Esophagus muscularis mucosa (tissue), 4 donors: ENCODE results near the gene POLDIP3. TPM values are rescaled to one million over a fixed set of nuclear protein-coding genes. Genes with fewer than 3 reads are reported as not detected.
"Not testable (repeated sequence)": the region's sequence is repeated elsewhere in the genome, so short reads cannot be mapped to it uniquely, and the experiment has no call there.

Source experiments
- DNase-seq: peaks from one replicate; pipeline ENCODE4 v3.0.0-alpha.2; 2017; ENCODE audit errors: extremely low spot score
- H3K27ac ChIP-seq, 4 donors: fragments of 200-600 bp; sonication (generic); replicated peaks in 1 of 4; 1 replicate in 3 of 4; 2 replicates in 1 of 4; pipeline ENCODE4 v1.5.1; 2016 to 2019; ENCODE audit warnings: mild to moderate bottlenecking in 1 of 4
- H3K27me3 ChIP-seq, 4 donors: fragments of 200-600 bp; sonication (generic); one replicate each; pipeline versions ENCODE4 v1.5.1 to v1.6.0; 2016 to 2019
- H3K36me3 ChIP-seq, 4 donors: fragments of 200-600 bp; sonication (generic); one replicate each; pipeline ENCODE4 v1.5.1; 2016 to 2019
- H3K4me1 ChIP-seq, 4 donors: fragments of 200-600 bp; sonication (generic); one replicate each; pipeline ENCODE4 v1.5.1; 2016 to 2019
- H3K4me3 ChIP-seq, 4 donors: fragments of 200-600 bp; sonication (generic); 1 replicate in 2 of 4; 2 replicates in 2 of 4; pipeline ENCODE4 v1.5.1; 2016 to 2019; ENCODE audit warnings: mild to moderate bottlenecking in 4 of 4, moderate library complexity in 1 of 4
- H3K9me3 ChIP-seq, 4 donors: fragments of 200-600 bp; sonication (generic); 1 replicate in 3 of 4; 2 replicates in 1 of 4; pipeline ENCODE4 v1.5.1; 2016 to 2019
- CTCF ChIP-seq, 3 experiments: fragments of 200-600 bp in 2 of 3; fragments of 450-650 bp in 1 of 3; sonication (generic) in 2 of 3; IDR thresholded peaks; one replicate each; pipeline ENCODE4 v1.5.1; 2017 to 2019; ENCODE audit warnings: antibody characterized with exemption in 3 of 3, mild to moderate bottlenecking in 2 of 3, moderate library complexity in 1 of 3
- EP300 ChIP-seq: sonication (generic); formaldehyde crosslinking; IDR thresholded peaks from one replicate; pipeline ENCODE4 v1.6.1; 2017; ENCODE audit warnings: antibody characterized with exemption
- POLR2A ChIP-seq: fragments of 450-650 bp; IDR thresholded peaks from one replicate; pipeline ENCODE4 v1.6.1; 2017; ENCODE audit warnings: antibody characterized with exemption, moderate library complexity, mild to moderate bottlenecking, low read depth
- POLR2AphosphoS5 ChIP-seq, 2 donors: sonication (generic); formaldehyde crosslinking; IDR thresholded peaks; one replicate each; pipeline ENCODE4 v1.6.1; 2017; ENCODE audit warnings: antibody characterized with exemption in 2 of 2
- WGBS: methylation state at CpG from one replicate; pipeline ENCODE4 v1.1.5; 2018; 5-methylcytosine and 5-hydroxymethylcytosine counted together
- intact Hi-C: fragments of 100-400 bp; cut with DNase I; formaldehyde crosslinking; loops from one replicate; pipeline ENCODE4 v1.15.1; 2023
- total RNA-seq, 4 donors: library from RNA; depleted of rRNA; stranded (reverse); fragments of >200 nt; gene quantifications; one replicate each; pipeline versions ENCODE4 v1.1.0 to v1.2.1, GENCODE V29; 2016

The POLDIP3 gene
- total RNA-seq, 4 donors from 2014 or later = 30.6 to 47.6 (median 39.6) TPM

- DNase-seq = no peak
- Histone ChIP-seq H3K4me1 (peaks cover 0 to 15% (median 13%) of the 10 kb centered on the region in 4 donors), H3K36me3 (peaks cover 5 to 64% (median 50%) of the 10 kb centered on the region in 4 donors), H3K4me3 (no peak overlapping the region), H3K27ac (no peak overlapping the region), H3K9me3 (no peaks in the 10 kb centered on the region), H3K27me3 (no peaks in the 10 kb centered on the region)
- TF ChIP-seq CTCF (IDR thresholded peaks at IDR 0.05) (no peak), POLR2A (no peak), EP300 (no peak), POLR2AphosphoS5 (IDR thresholded peaks at IDR 0.05) (no peak)
- intact Hi-C loops = no loop called here
- 83% methylated on average over 11 of the region's 15 CpGs for WGBS
Measured at GRCh38 chr22:42577623-42578240, 37.0 kb downstream of the POLDIP3 start.

- DNase-seq, H3K27ac ChIP-seq, intact Hi-C loops, H3K27me3 ChIP-seq, H3K9me3 ChIP-seq, H3K4me3 ChIP-seq: not testable (repeated sequence)
- peaks cover 6 to 70% (median 56%) of the 10 kb centered on the region in 4 donors for H3K36me3 ChIP-seq
- WGBS = 80% methylated on average over 2 of the region's 9 CpGs
- peaks cover 0 to 11% (median 8%) of the 10 kb centered on the region in 4 donors for H3K4me1 ChIP-seq
Measured at GRCh38 chr22:42577141-42577540, 37.5 kb downstream of the POLDIP3 start.

- H3K27me3 ChIP-seq, H3K4me3 ChIP-seq, DNase-seq, H3K9me3 ChIP-seq, H3K27ac ChIP-seq, intact Hi-C loops, H3K4me1 ChIP-seq: not testable (repeated sequence)
- H3K36me3 ChIP-seq = peaks cover 6 to 81% (median 62%) of the 10 kb centered on the region in 4 donors
- 84% methylated on average over 5 of the region's 30 CpGs for WGBS
Measured at GRCh38 chr22:42575996-42576574, 38.6 kb downstream of the POLDIP3 start.

GRCh38 chr22:42574468-42574867, 40.2 kb downstream of the POLDIP3 start:
- H3K27ac ChIP-seq, H3K4me3 ChIP-seq, H3K4me1 ChIP-seq, DNase-seq, H3K9me3 ChIP-seq, H3K27me3 ChIP-seq, intact Hi-C loops: not testable (repeated sequence)
- WGBS = 79% methylated on average over 8 of the region's 21 CpGs
- peaks cover 6 to 89% (median 64%) of the 10 kb centered on the region in 4 donors for H3K36me3 ChIP-seq

GRCh38 chr22:42574046-42574445, 40.6 kb downstream of the POLDIP3 start:
- DNase-seq, H3K9me3 ChIP-seq, H3K27ac ChIP-seq, H3K4me3 ChIP-seq, H3K4me1 ChIP-seq, H3K27me3 ChIP-seq, intact Hi-C loops: not testable (repeated sequence)
- no CpG with 5 or more reads among the region's 1 CpG for WGBS
- H3K36me3 ChIP-seq = peaks cover 6 to 89% (median 65%) of the 10 kb centered on the region in 4 donors

- H3K36me3 ChIP-seq = peaks cover 6 to 67% (median 47%) of the 10 kb centered on the region in 4 donors
- DNase-seq = not testable (repeated sequence)
- no CpG with 5 or more reads among the region's 12 CpGs for WGBS
Measured at GRCh38 chr22:42571068-42571467, 43.6 kb downstream of the POLDIP3 start.

GRCh38 chr22:42570580-42570979, 44.1 kb downstream of the POLDIP3 start:
- intact Hi-C loops, H3K4me1 ChIP-seq, H3K27me3 ChIP-seq, H3K27ac ChIP-seq, H3K4me3 ChIP-seq, H3K9me3 ChIP-seq, DNase-seq: not testable (repeated sequence)
- WGBS = 83% methylated on average over 8 of the region's 9 CpGs
- H3K36me3 ChIP-seq = peaks cover 6 to 67% (median 48%) of the 10 kb centered on the region in 4 donors

More at GRCh38 chr22:42571068-42571467, 43.6 kb downstream of the POLDIP3 start:
- H3K4me3 ChIP-seq, H3K9me3 ChIP-seq, H3K4me1 ChIP-seq, H3K27me3 ChIP-seq, H3K27ac ChIP-seq, intact Hi-C loops: not testable (repeated sequence)

- peaks cover 3 to 57% (median 30%) of the 10 kb centered on the region in 4 donors for H3K36me3 ChIP-seq
- H3K9me3 ChIP-seq, H3K4me1 ChIP-seq, H3K27ac ChIP-seq, H3K27me3 ChIP-seq, intact Hi-C loops, H3K4me3 ChIP-seq, DNase-seq: not testable (repeated sequence)
- WGBS = 81% methylated on average over 4 of the region's 6 CpGs
Measured at GRCh38 chr22:42567950-42568349, 46.7 kb downstream of the POLDIP3 start.
